HL-60 (cell line): ENCODE data around the gene MARVELD1.

Experiments used
- DNase-seq, 2 experiments: peaks; one replicate each; pipeline ENCODE4 v3.0.0-alpha.2; 2010 to 2020; ENCODE audit warnings: low read depth in 1 of 2, low spot score in 1 of 2
- H3K27ac ChIP-seq: fragments of 250-450 bp; sonication (Bioruptor Pico); replicated peaks from 2 replicates; pipeline ENCODE4 v1.5.1; 2020; ENCODE audit warnings: mild to moderate bottlenecking, moderate library complexity
- H3K27me3 ChIP-seq: fragments of 250-450 bp; sonication (Bioruptor Pico); 2 replicates; pipeline ENCODE4 v1.5.1; 2021; ENCODE audit warnings: mild to moderate bottlenecking, moderate library complexity; ENCODE audit not compliant: insufficient read depth, poor library complexity, severe bottlenecking
- H3K4me3 ChIP-seq: replicated peaks from 2 replicates; pipeline ENCODE4 v1.5.1; 2011; ENCODE audit warnings: mild to moderate bottlenecking, control low read depth, low read length; ENCODE audit not compliant: insufficient read depth
- GABPA ChIP-seq: IDR thresholded peaks from 2 replicates; pipeline ENCODE4 v1.6.1; 2012; ENCODE audit warnings: low read depth
- POLR2AphosphoS5 ChIP-seq: IDR thresholded peaks from 2 replicates; pipeline ENCODE4 v1.6.1; 2012; ENCODE audit warnings: low read depth
- REST ChIP-seq: IDR thresholded peaks from 2 replicates; pipeline ENCODE4 v1.6.1; 2012; ENCODE audit warnings: low read depth; ENCODE audit not compliant: insufficient replicate concordance
- SPI1 ChIP-seq: IDR thresholded peaks from 2 replicates; pipeline ENCODE4 v1.6.1; 2012; ENCODE audit warnings: low read depth, mild to moderate bottlenecking, borderline replicate concordance
- TF ChIP-seq, protein P1 (sequence below): IDR thresholded peaks from one replicate; pipeline ENCODE4 v1.5.1; 2011; ENCODE audit warnings: low read length, control low read depth, inconsistent platforms; ENCODE audit not compliant: insufficient read depth

Gene MARVELD1

GRCh38 chr10:97713826-97714400, 383 bp downstream of the MARVELD1 start:
- peak; percentile 63 to 69 for DNase-seq
- TF ChIP-seq REST: no peak
- no peak for TF ChIP-seq SPI1
- peak; percentile 56 for TF ChIP-seq POLR2AphosphoS5
- peak overlapping the region; percentile 34 for H3K4me3 ChIP-seq
- no peaks in the 10 kb centered on the region for H3K27me3 ChIP-seq
- peak overlapping the region; percentile 47 for H3K27ac ChIP-seq

DNA sequence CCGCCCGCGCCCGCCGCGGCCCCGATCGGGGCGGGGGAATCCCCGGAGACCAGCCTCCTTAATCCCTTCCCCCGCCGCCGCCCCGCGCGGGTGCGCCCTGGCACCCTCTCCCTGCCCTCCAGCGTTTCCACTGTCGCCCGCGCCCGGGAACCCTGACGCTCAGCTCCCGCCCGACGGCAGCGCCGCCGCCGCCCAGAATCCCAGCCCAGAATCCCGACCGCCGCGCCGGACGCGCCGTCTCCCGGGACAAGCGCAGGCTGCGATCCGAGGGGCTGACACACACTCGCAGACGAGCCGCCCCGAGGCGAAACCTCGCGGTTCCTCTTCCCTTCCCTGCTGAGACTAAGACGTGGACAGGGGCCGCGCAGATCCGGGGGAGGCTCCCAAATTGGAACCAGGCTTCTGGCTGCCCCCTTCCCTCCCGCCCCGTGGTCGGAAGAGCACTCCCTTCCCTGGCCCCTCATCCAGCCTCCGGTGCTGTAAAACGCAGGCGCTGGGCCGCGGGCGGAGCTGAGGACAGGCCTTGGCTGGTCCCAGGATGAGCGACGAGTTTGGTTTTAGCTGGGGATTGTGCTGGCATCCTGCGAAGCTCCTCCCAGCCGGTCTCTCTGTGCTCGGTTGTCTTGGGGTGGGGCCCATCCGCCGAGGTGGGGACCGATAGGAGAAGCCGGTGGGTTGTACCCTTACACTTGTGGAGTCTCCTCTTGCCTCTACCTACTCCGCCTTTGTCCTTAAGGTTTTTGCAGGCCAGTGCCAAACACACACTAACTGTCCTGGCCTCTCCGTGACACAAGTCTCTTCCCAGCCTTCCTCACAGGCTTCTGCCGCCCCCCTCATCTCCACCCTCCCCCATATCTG, 1.1 kb downstream of the MARVELD1 start:
- Histone ChIP-seq H3K27me3 (no peaks in the 10 kb centered on the region), H3K4me3 (peak overlapping the region; percentile 34), H3K27ac (peak overlapping the region; percentile 47)
- DNase-seq: peak; percentile 34 to 62
- no peak for TF ChIP-seq REST
- TF ChIP-seq SPI1: no peak
- TF ChIP-seq, protein P1, sequence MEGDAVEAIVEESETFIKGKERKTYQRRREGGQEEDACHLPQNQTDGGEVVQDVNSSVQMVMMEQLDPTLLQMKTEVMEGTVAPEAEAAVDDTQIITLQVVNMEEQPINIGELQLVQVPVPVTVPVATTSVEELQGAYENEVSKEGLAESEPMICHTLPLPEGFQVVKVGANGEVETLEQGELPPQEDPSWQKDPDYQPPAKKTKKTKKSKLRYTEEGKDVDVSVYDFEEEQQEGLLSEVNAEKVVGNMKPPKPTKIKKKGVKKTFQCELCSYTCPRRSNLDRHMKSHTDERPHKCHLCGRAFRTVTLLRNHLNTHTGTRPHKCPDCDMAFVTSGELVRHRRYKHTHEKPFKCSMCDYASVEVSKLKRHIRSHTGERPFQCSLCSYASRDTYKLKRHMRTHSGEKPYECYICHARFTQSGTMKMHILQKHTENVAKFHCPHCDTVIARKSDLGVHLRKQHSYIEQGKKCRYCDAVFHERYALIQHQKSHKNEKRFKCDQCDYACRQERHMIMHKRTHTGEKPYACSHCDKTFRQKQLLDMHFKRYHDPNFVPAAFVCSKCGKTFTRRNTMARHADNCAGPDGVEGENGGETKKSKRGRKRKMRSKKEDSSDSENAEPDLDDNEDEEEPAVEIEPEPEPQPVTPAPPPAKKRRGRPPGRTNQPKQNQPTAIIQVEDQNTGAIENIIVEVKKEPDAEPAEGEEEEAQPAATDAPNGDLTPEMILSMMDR: no peak
- TF ChIP-seq POLR2AphosphoS5: no peak
- TF ChIP-seq GABPA: no peak

DNA sequence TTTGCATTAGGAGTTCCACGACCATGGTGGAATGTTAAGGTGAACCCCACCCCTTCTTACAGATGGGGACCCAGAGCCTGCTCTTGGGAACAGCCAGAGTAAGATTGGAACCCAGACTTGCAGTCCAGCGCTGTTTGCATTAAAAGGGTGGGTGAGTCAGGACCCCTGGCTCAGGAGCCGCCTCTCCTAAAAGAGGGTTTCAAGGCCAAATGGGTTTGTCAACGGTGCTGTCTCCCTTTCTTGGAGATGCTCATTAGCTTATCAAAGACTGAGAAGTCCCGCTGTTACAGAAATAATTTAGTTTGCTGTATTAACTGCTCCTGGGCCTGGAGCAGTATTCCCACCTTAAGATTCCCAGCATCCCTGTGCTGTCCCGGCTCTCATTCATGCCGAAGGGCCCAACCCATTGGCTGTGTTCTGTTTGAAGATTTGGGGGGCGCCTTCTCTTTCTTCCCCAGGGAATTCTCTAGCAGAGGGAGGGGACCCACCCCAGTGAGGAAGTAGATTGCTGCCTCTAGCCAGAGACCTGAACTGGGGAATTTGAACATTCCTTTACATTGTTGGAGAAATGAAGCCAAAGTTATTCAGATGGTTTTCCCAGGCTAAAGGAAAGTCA, 1.8 kb downstream of the MARVELD1 start:
- TF ChIP-seq, protein P1: no peak
- no peak for TF ChIP-seq SPI1
- no peak for TF ChIP-seq POLR2AphosphoS5
- no peak for TF ChIP-seq REST
- no peaks in the 10 kb centered on the region for H3K27me3 ChIP-seq
- no peak for DNase-seq
- H3K4me3 ChIP-seq: no peak overlapping the region; the same call in 1 of the 2 replicates
- H3K27ac ChIP-seq: no peak overlapping the region
